ENCODE data around the gene NAPB. TPM values are rescaled to one million over a fixed set of nuclear protein-coding genes. Genes with fewer than 3 reads are reported as not detected.

Gene NAPB
- total RNA-seq, 4 donors from 2014 or later: 10.9 to 16.1 (median 13.6) TPM

- H3K27ac ChIP-seq: no peak overlapping the region
- no peaks in the 10 kb centered on the region for H3K9me3 ChIP-seq
- no peak overlapping the region for H3K4me3 ChIP-seq
- H3K4me1 ChIP-seq: peaks cover 0 to 5% (median 0%) of the 10 kb centered on the region in 4 donors
- no peak for TF ChIP-seq POLR2A (IDR thresholded peaks at IDR 0.05)
- TF ChIP-seq EP300 (IDR thresholded peaks at IDR 0.05): no peak
- no peak for TF ChIP-seq CTCF (IDR thresholded peaks at IDR 0.05)
- no peak for DNase-seq (ENCODE audit: low spot score in 2 of 2)
- H3K27me3 ChIP-seq: no peaks in the 10 kb centered on the region
- no peaks in the 10 kb centered on the region for H3K36me3 ChIP-seq
- WGBS, 2 donors: 86 to 95% methylated on average over 7 of the region's 7 CpGs
Measured at GRCh38 chr20:23445596-23446217, 24.4 kb upstream of the NAPB start.

- Histone ChIP-seq H3K27ac (no peak overlapping the region), H3K36me3 (no peaks in the 10 kb centered on the region), H3K4me1 (peaks cover 0 to 5% (median 0%) of the 10 kb centered on the region in 4 donors), H3K27me3 (no peaks in the 10 kb centered on the region), H3K9me3 (no peaks in the 10 kb centered on the region), H3K4me3 (no peak overlapping the region)
- 80 to 87% methylated on average over 4 of the region's 4 CpGs for WGBS, 2 donors
- TF ChIP-seq CTCF (IDR thresholded peaks at IDR 0.05) (no peak), POLR2A (IDR thresholded peaks at IDR 0.05) (no peak), EP300 (IDR thresholded peaks at IDR 0.05) (no peak)
- DNase-seq (ENCODE audit: low spot score in 2 of 2): no peak
Measured at GRCh38 chr20:23444859-23445258, 23.6 kb upstream of the NAPB start.

GRCh38 chr20:23442436-23442835, 21.1 kb upstream of the NAPB start:
- Histone ChIP-seq H3K27me3 (no peaks in the 10 kb centered on the region), H3K4me3 (no peak overlapping the region), H3K9me3 (no peaks in the 10 kb centered on the region), H3K27ac (no peak overlapping the region), H3K4me1 (peaks cover 0 to 5% (median 0%) of the 10 kb centered on the region in 4 donors), H3K36me3 (no peaks in the 10 kb centered on the region)
- TF ChIP-seq CTCF (IDR thresholded peaks at IDR 0.05) (no peak), POLR2A (IDR thresholded peaks at IDR 0.05) (no peak), EP300 (IDR thresholded peaks at IDR 0.05) (no peak)
- 68 to 79% methylated on average over 5 of the region's 5 CpGs for WGBS, 2 donors
- no peak for DNase-seq (ENCODE audit: low spot score in 2 of 2)

GRCh38 chr20:23441850-23442313, 20.6 kb upstream of the NAPB start:
- TF ChIP-seq POLR2A (IDR thresholded peaks at IDR 0.05): no peak
- peak; percentile 78 to 84 (median 82) for TF ChIP-seq CTCF (IDR thresholded peaks at IDR 0.05)

GRCh38 chr20:23440004-23440403, 18.7 kb upstream of the NAPB start:
- Histone ChIP-seq H3K27ac (no peak overlapping the region), H3K27me3 (no peaks in the 10 kb centered on the region), H3K36me3 (no peaks in the 10 kb centered on the region), H3K9me3 (no peaks in the 10 kb centered on the region), H3K4me1 (peaks cover 0 to 25% (median 0%) of the 10 kb centered on the region in 4 donors), H3K4me3 (no peak overlapping the region)
- no peak for DNase-seq (ENCODE audit: low spot score in 2 of 2)
- TF ChIP-seq POLR2A (IDR thresholded peaks at IDR 0.05): no peak
- 76 to 87% methylated on average over 2 of the region's 2 CpGs for WGBS, 2 donors

More at GRCh38 chr20:23441850-23442313, 20.6 kb upstream of the NAPB start:
- peaks cover 0 to 10% (median 0%) of the 10 kb centered on the region in 4 donors for H3K4me1 ChIP-seq
- no peak overlapping the region for H3K27ac ChIP-seq
- H3K27me3 ChIP-seq: no peaks in the 10 kb centered on the region
- whole genome bisulfite sequencing, 2 donors: 12 to 17% methylated on average over 7 to 8 of the region's 8 CpGs
- no peaks in the 10 kb centered on the region for H3K9me3 ChIP-seq
- H3K4me3 ChIP-seq: no peak overlapping the region
- peak; percentile 60 to 89 for DNase-seq (ENCODE audit: low spot score in 2 of 2)
- no peaks in the 10 kb centered on the region for H3K36me3 ChIP-seq
